Fibroblast of skin of left biceps (primary cell): Measurements from ENCODE around the gene C9orf50.
A peak's percentile ranks its signal among the peaks of the same experiment; 100 is the strongest.
"Not testable (repeated sequence)": the region's sequence is repeated elsewhere in the genome, so short reads cannot be mapped to it uniquely, and the experiment has no call there.

Experiments used
- DNase-seq, 2 experiments: peaks; one replicate each; pipeline ENCODE4 v3.0.0-alpha.2; 2013; ENCODE audit warnings: low read depth in 2 of 2

The C9orf50 gene

GRCh38 chr9:129648092-129648763 lies 27.3 kb upstream of the C9orf50 start:
- no peak for DNase-seq

GRCh38 chr9:129647635-129648034 lies 26.7 kb upstream of the C9orf50 start:
- no peak for DNase-seq

- DNase-seq = no peak
Measured at GRCh38 chr9:129646654-129647053, 25.8 kb upstream of the C9orf50 start.

- DNase-seq = no peak
Measured at GRCh38 chr9:129646252-129646651, 25.4 kb upstream of the C9orf50 start.

GRCh38 chr9:129644902-129645301 lies 24.0 kb upstream of the C9orf50 start:
- no peak for DNase-seq

GRCh38 chr9:129644365-129644764 lies 23.5 kb upstream of the C9orf50 start:
- DNase-seq = no peak

GRCh38 chr9:129643706-129644105 lies 22.8 kb upstream of the C9orf50 start:
- no peak for DNase-seq

GRCh38 chr9:129641750-129642585 lies 21.1 kb upstream of the C9orf50 start, which contains the start of gene ASB6:
Gene ASB6 (minus strand): TSS chr9:129642151. CDS start chr9:129641999, 152 bp downstream.
- peak; percentile 90 to 93 for DNase-seq

- DNase-seq = no peak
Measured at GRCh38 chr9:129640871-129641749, 20.2 kb upstream of the C9orf50 start.

- no peak for DNase-seq
Measured at GRCh38 chr9:129640086-129640870, 19.4 kb upstream of the C9orf50 start.

- no peak for DNase-seq
Measured at GRCh38 chr9:129639756-129640085, 18.8 kb upstream of the C9orf50 start.

GRCh38 chr9:129639034-129639630 lies 18.2 kb upstream of the C9orf50 start:
- DNase-seq = no peak

GRCh38 chr9:129637673-129638439 lies 17.0 kb upstream of the C9orf50 start:
- DNase-seq = no peak

GRCh38 chr9:129637102-129637501 lies 16.2 kb upstream of the C9orf50 start:
- DNase-seq = no peak

GRCh38 chr9:129636343-129636742 lies 15.4 kb upstream of the C9orf50 start:
- not testable (repeated sequence) for DNase-seq

- no peak for DNase-seq
Measured at GRCh38 chr9:129635099-129636065, 14.5 kb upstream of the C9orf50 start.

GRCh38 chr9:129633848-129634247 lies 12.9 kb upstream of the C9orf50 start:
- no peak for DNase-seq

GRCh38 chr9:129633207-129633606 lies 12.3 kb upstream of the C9orf50 start:
- DNase-seq = no peak

- no peak for DNase-seq
Measured at GRCh38 chr9:129632460-129632859, 11.6 kb upstream of the C9orf50 start.
